Urinary bladder (tissue), 4 donors: ENCODE results near the gene NACC2. TPM values are rescaled to one million over a fixed set of nuclear protein-coding genes. Genes with fewer than 3 reads are reported as not detected.

Experiments
- DNase-seq: peaks from one replicate; pipeline ENCODE4 v3.0.0-alpha.2; 2015; ENCODE audit errors: extremely low spot score
- H3K27ac ChIP-seq: one replicate; pipeline ENCODE4 v1.5.1; 2013; ENCODE audit warnings: low read depth, mild to moderate bottlenecking, moderate library complexity
- H3K36me3 ChIP-seq: one replicate; pipeline ENCODE4 v1.6.1; 2013; ENCODE audit warnings: mild to moderate bottlenecking, moderate library complexity; ENCODE audit not compliant: insufficient read depth
- H3K4me1 ChIP-seq: one replicate; pipeline ENCODE4 v1.6.1; 2013; ENCODE audit warnings: mild to moderate bottlenecking, moderate library complexity; ENCODE audit not compliant: insufficient read depth
- H3K4me3 ChIP-seq: one replicate; pipeline ENCODE4 v1.5.1; 2013; ENCODE audit warnings: low read depth, low read length
- WGBS: extraction: QIAGEN DNeasy Blood & Tissue Kit; methylation state at CpG from one replicate; pipeline ENCODE4 v1.1.7; 2013; 5-methylcytosine and 5-hydroxymethylcytosine counted together
- polyA plus RNA-seq: library from polyadenylated mRNA; stranded (reverse); fragments of 200-250 nt; gene quantifications from one replicate; pipeline ENCODE4 v1.2.3, GENCODE V29; 2013
- total RNA-seq: library from RNA; depleted of rRNA; stranded (reverse); fragments of >200 nt; gene quantifications from one replicate; pipeline ENCODE4 v1.2.3, GENCODE V29; 2014
- donor health status: healthy with polysubstance abuse.
- donor health status: healthy.

The NACC2 gene
- total and polyA plus RNA-seq, 2 donors: 14.9 to 54.1 TPM

DNA sequence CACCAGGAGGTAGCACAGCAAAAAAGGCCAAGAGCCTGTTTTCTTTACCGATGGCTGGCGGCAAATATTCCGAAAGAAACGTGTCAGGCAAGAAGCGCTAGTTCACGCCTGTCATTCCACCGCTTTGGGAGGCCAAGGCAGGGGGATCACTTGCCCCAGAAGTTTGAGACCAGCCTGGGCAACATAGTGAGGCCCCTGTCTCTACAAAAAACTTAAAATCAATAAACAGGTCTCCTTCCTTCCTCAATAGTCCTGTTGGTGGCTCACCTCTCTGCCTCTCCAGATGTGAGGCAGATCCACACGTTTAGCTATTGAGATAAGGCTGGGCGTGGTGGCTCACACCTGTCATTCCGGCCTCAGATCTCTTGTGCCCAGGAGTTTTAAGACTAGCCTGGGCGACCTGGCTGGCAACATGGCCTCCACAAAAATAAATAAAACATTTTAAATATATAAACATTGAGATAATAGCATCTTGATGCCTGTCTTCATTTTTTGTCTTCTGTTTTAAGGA is 24.8 kb upstream of the NACC2 start:
- no peaks in the 10 kb centered on the region for H3K36me3 ChIP-seq
- H3K4me3 ChIP-seq: no peak overlapping the region
- no peak for DNase-seq
- 54% methylated on average over 11 of the region's 11 CpGs for WGBS
- H3K27ac ChIP-seq: no peak overlapping the region
- no peaks in the 10 kb centered on the region for H3K4me1 ChIP-seq

DNA sequence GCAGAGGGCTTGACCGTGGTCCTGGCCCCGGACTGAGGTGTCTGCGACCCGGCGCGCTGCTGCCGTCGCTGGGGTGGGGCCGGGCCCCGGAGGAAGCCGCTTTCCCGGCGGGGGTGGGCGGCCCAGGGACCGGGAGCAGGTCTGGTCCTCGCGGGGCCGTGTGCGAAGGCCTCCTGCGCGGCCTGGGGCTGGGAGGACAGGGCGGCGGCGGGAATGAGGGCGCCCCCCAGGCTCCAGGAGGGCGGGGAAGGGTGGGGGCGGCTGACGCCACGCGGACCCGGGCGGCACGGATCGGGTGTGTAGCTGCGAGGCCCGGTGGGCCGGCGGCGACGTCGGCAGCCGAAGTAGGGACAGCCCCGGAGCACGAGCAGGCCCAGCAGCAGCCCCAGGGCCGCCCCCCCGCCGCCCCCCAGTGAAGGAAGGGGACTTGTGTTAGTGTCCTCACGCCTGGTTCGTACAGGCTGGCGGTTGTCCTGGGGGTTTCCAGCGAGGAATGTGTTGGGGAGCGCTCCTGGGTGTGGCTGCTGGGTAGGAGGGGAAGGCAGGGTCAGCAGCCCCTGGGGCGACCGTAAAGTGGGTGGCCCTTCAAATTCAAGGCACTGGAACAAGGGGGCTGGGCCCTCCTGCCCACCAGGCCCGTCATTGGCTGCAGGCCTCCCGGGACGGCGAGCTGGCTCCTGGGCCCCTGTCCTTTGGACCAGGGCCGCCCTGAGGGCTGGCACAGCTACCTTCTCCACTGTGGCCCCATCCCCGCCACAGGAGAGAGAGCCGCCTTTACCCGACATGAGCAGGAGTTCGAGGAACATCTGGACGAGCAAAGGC is 24.2 kb upstream of the NACC2 start:
- Histone ChIP-seq H3K4me3 (peak overlapping the region; percentile 85), H3K36me3 (no peaks in the 10 kb centered on the region), H3K27ac (peak overlapping the region; percentile 97), H3K4me1 (no peaks in the 10 kb centered on the region)
- no peak for DNase-seq
- WGBS: 3% methylated on average over 64 of the region's 64 CpGs

DNA sequence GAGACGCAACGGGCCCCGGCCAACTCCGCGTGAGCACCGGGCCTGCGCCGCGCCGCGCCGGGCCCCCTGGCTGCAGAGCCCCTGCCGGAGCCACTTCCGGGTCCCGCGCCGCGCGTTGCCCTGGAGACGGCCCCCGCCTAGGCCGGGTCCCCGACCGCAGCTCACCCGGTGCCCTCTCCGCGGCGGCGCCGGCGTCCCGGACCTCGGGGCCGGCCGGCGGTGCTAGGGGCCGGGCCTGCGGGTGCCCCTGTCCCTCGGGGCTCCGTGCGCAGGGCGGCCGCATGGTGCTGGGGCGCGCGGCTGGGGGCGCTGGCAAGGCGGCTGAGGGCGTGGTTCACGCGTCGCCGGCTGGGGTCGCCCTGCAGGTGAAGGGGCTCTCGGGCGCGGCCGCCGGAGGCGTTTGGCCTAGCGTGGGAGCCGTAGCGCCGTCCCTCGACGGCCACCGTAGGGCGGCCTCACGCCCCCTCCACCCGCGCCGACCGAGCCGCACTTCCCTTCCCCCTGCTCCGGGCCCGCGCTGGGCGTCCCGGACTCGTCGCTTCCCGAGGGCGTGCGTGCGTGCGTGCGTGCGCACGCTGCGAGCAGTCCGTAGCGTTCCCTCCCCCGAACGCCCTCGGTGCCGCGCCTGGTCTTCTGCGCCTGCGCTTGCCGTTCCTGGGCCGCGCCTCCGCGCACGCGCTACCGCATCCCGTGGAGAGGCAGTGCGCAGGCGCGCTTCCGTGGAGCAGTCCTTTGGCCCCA is 23.4 kb upstream of the NACC2 start, which contains the start of gene TMEM250:
TMEM250 (minus strand) TSS at position 556 of the 741 bp plus-strand sequence. CDS start 1,975 bp downstream, outside the sequence.
- peak; percentile 72 for DNase-seq
- Histone ChIP-seq H3K4me1 (no peaks in the 10 kb centered on the region), H3K36me3 (no peaks in the 10 kb centered on the region), H3K27ac (peak within 1 kb of the TSS; percentile 97), H3K4me3 (peak within 1 kb of the TSS; percentile 85)
- under 1% methylated on average over 112 of the region's 112 CpGs for WGBS

DNA sequence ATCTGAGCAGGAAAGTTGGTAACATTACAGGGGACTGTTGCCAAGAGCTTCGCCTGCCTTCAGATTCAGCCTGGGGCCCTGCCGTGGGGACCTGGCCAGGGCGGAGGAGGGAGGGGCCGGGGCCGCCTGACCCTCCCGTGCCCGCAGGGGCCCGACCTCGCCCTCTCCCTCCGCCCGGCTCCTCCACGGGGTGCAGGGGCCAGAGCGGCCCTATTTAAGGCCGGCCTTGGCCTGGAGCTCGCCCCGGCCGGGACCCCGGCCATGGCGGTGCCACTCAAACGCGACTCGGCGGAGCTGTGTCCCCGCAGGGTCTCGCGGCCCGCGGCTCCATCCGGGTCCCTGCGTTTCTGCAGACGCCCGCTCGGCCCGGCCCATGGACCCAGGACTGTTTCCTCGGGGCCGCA is 22.8 kb upstream of the NACC2 start:
- H3K4me3 ChIP-seq: peak overlapping the region; percentile 85
- H3K4me1 ChIP-seq: no peaks in the 10 kb centered on the region
- WGBS: under 1% methylated on average over 36 of the region's 36 CpGs
- H3K36me3 ChIP-seq: no peaks in the 10 kb centered on the region
- no peak for DNase-seq
- H3K27ac ChIP-seq: peak overlapping the region; percentile 77

DNA sequence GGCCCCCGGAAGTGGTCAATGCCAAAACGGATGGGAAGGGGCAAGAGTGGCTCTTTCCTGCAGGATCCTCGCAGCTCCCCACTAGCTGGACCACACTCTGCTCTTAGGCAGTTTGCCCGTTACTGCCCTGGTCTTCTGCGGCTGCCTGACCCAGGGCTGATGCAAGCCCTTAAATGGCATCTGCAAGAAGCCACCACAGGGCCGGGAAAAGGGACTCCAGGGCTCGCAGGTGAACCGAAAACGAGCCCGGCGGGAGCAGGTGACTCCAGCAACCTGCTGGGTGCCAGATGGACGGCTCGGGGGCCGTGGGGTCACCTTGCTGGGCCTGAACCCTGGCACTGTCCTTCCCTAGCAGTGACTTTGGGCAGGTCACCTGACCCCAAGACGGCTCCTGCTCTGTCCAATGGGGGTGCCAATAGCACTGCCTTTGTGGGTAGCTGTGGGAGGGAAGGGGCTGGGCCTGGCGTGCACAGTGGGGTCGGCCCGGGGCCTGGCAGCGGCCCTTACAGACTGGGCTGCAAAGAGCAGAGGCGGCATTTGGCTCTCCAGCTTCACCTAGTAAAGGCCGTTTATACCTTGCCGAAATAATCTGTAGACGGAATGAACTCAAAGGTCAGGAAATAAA is 22.3 kb upstream of the NACC2 start:
- Histone ChIP-seq H3K36me3 (no peaks in the 10 kb centered on the region), H3K4me1 (peaks cover 2% of the 10 kb centered on the region), H3K27ac (peak overlapping the region; percentile 77), H3K4me3 (peak overlapping the region; percentile 85)
- WGBS: 49% methylated on average over 23 of the region's 23 CpGs
- DNase-seq: no peak

DNA sequence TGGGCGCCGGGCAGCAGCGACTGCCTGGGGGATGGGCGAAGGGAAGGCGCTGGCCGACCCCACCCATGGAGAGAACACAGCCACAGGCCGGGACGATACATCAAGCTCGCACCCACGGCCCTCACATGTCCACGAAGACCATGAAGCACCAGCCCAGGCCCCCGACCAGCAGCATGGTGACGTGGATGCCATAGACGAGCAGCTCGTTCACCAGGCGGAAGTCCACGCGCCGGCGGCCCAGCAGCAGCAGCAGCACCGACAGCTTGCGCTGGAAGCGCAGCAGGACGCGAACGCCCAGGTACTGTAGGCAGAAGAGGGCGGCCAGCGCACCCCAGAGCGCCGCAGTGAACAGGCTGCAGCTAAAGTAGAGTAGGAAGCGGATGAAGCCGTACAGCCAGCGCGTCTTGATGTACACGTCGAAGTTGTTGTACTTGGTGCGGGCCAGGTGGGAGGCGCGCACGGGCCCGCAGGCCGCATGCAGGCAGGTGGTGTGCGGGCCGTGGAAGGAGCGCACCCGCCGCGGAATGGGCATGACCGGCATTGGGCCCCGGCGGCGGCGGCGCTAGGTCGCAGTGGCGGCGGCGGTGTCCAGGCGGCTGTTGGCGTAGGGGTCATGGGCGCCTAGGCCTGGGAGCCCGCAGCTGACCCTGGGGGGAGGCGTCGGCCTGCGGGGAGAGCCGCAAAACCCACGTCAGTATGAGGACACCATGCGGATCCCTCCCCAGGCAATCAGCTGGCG is 21.4 kb upstream of the NACC2 start:
- no peak overlapping the region for H3K4me3 ChIP-seq
- H3K4me1 ChIP-seq: peaks cover 2% of the 10 kb centered on the region
- 96% methylated on average over 69 of the region's 69 CpGs for WGBS
- H3K36me3 ChIP-seq: no peaks in the 10 kb centered on the region
- no peak overlapping the region for H3K27ac ChIP-seq
- DNase-seq: no peak

DNA sequence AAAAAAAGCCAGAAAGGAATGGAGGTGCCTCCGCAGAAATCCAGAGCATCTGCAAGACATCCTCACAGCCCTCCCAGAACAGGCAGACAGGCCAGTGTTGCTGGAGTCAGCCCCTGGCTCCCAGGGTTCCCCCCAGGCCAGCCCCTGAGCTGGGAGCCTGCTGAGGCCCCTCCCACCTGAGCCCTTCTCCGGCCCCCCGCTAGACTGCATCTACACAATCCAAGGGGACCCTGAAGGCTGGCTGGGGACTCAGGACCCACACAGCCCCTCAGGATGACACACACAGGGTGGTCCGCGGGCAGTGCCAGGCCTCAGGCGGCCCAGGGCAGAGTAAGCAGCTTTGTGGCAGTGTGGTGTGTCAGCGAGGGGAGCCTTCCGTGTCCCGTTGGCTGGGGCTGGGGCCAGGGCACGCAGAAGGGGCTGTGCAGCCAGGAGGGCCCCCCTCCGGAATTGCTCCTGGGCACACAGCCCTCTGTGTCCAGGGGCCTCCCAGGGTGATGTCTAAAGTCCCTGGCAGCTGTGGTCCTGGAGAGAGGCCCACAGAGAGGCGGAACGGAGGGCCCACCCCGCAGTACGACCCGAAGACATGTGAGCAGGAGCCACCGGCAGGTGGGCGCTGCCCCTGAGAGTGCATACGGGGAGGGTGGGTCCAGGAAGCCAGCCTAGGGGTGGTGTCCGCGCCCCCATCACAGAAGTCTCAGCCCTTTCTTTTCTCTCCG is 20.7 kb upstream of the NACC2 start:
- Histone ChIP-seq H3K4me1 (peaks cover 2% of the 10 kb centered on the region), H3K27ac (no peak overlapping the region), H3K36me3 (no peaks in the 10 kb centered on the region), H3K4me3 (no peak overlapping the region)
- 86% methylated on average over 22 of the region's 22 CpGs for WGBS
- no peak for DNase-seq

DNA sequence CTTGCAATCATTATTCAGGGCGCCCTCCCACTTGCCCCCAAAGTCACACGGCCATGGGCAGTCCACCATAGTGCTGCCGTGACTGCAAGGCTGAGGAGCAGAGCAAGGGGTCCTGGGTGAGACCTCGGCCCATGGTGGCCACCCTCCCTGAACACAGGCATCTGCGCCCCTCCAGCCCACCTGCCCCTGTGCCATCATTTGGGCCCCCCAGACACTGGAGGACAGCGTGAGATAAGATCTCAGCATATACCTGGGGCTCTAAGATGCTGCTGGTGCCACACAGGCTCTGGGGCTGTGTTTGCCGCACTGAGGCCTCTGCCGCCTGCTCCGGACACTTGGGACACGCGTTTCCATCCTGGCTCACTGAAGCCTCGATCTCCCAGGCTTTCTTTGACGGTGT is 20.1 kb upstream of the NACC2 start:
- no peaks in the 10 kb centered on the region for H3K36me3 ChIP-seq
- peaks cover 2% of the 10 kb centered on the region for H3K4me1 ChIP-seq
- no peak for DNase-seq
- no peak overlapping the region for H3K27ac ChIP-seq
- no peak overlapping the region for H3K4me3 ChIP-seq
- 91% methylated on average over 13 of the region's 13 CpGs for WGBS

DNA sequence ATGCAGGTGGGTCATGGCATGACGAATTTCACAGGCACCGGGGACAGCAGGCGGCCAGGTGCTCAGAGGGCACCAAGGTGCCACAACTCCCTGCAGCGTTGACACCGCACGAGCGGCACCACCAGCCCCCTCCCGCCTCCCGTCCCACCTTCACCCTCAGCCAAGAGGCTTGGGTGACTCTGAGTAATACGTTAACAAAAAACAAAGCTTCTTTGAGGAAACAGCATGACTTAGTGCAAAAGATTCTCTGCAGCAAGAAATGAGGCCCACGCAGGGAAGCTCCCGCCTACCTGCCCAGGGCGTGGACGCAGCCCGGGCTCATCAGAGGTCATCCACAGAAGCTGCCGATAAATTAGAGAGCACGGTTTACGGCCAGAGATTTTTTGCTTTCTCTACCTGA is 19.5 kb upstream of the NACC2 start:
- DNase-seq: no peak
- no peak overlapping the region for H3K27ac ChIP-seq
- H3K36me3 ChIP-seq: no peaks in the 10 kb centered on the region
- H3K4me3 ChIP-seq: no peak overlapping the region
- 93% methylated on average over 18 of the region's 18 CpGs for WGBS
- H3K4me1 ChIP-seq: peaks cover 2% of the 10 kb centered on the region

DNA sequence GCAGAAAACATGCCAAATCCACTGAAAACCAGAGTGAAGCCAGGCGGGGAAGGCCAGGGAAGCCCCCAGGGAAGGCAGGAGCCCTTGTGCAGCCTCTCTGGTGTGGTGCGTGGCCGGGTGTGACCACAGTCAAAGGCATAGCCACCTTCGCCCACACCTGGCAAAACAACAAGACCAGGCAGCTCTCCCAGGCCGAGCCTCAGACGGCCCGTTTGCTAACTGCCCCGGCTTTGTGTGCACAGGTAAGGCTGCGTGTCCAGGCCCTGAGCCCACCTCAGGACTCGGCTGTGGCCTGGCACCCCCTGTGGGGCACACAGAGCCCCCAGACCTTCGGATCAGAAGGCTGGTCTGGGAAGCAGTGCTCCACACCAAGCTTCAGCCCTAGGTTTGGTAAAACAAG is 17.5 kb upstream of the NACC2 start:
- H3K36me3 ChIP-seq: no peaks in the 10 kb centered on the region
- H3K4me3 ChIP-seq: no peak overlapping the region
- no peak for DNase-seq
- peaks cover 2% of the 10 kb centered on the region for H3K4me1 ChIP-seq
- WGBS: 85% methylated on average over 11 of the region's 11 CpGs
- no peak overlapping the region for H3K27ac ChIP-seq

DNA sequence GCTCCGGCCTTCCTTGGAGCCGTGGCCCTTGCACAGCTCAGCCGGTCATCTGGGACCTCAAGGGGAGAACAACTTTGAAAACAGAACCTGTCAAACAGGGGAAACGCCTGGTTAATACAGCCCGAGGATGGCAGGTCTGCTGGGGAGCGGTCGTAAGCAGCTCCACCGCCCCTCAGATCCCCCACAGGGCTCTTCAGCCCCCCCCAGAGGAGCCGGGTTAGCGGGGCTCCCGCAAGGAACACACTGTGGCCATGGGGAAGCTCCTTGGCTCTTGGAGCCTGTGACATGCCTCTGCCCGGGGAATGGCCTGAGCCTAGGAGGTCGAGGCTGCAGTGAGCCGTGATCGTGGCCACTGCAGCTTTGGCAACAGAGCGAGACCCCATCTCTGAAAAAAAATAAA is 16.8 kb upstream of the NACC2 start:
- Histone ChIP-seq H3K4me3 (no peak overlapping the region), H3K4me1 (peaks cover 2% of the 10 kb centered on the region), H3K27ac (no peak overlapping the region), H3K36me3 (no peaks in the 10 kb centered on the region)
- DNase-seq: no peak
- WGBS: 72% methylated on average over 16 of the region's 16 CpGs

DNA sequence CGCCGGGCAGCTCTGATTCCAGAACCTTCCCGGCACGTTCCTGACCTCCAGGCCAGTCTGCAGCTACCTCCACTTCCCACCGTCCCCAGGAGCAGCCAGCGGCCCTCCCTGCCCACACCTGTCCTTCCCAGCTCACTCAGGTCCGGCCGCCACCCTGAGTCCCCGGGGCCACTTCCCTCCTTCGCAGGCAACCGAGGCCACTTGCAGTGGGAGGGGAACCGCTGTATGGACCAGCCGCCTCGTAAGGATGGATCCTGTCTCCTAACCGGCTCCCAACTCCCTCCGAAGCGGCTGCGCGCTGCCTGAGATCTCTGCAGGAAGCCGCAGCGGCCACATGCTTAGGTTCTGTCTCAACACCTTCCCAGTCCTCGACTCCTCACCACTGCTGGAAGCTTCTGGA is 16.1 kb upstream of the NACC2 start:
- Histone ChIP-seq H3K27ac (no peak overlapping the region), H3K4me1 (peaks cover 2% of the 10 kb centered on the region)
- WGBS: 88% methylated on average over 22 of the region's 22 CpGs

More for the DNA sequence above, 16.1 kb upstream of the NACC2 start:
- no peak for DNase-seq
- Histone ChIP-seq H3K36me3 (no peaks in the 10 kb centered on the region), H3K4me3 (no peak overlapping the region)
